ENCODE results near the gene MGAT4A. TPM values are rescaled to one million over a fixed set of nuclear protein-coding genes. Genes with fewer than 3 reads are reported as not detected.

MGAT4A gene
- total and polyA plus RNA-seq, 2 of the 13 experiments (the other 11 are each of a cell fraction or from before 2014, with no cell fraction given) = 47.2 to 90.9 TPM

DNA sequence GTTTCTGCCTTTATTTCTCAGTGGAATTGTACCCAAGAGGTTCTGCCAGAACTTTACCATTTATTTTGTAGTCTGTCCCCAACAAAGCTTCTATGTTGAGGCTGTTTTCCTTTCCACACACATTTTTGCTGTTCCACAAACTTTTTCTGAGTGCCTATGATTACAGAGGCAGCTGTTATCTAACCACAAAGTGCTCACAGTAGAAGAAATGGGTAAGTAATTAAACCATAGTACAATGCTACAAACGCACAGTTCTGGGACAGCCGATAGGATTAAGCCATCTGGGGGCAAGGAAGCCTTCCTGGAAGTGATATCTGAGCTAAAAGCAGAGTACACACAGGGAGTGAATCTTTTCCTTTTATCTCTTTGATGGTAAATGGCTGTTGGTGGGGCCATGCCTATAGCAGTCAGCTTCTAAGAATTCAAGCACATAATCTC lies 3.9 kb upstream of the MGAT4A start (continued):
- TF ChIP-seq TSC22D2 (CRISPR knock-in tag; IDR thresholded peaks at IDR 0.05; ENCODE audit: borderline replicate concordance) (no peak), ZNF292 (CRISPR knock-in tag; IDR thresholded peaks at IDR 0.05; ENCODE audit: borderline replicate concordance, low read depth) (no peak), MIXL1 (CRISPR knock-in tag; IDR thresholded peaks at IDR 0.05) (peak; percentile 58), RXRB (CRISPR knock-in tag; IDR thresholded peaks at IDR 0.05; ENCODE audit: borderline replicate concordance) (peak; percentile 94), FOXP1 (IDR thresholded peaks at IDR 0.05) (no peak), FOXP1 (CRISPR knock-in tag; IDR thresholded peaks at IDR 0.05) (peak; percentile 79), ARID2 (CRISPR knock-in tag; IDR thresholded peaks at IDR 0.05; ENCODE audit: borderline replicate concordance) (peak; percentile 38; the same call in 1 of the 2 replicates), ZBTB7B (CRISPR knock-in tag; IDR thresholded peaks at IDR 0.05) (peak; percentile 56; the same call in 1 of the 2 replicates), HES4 (CRISPR knock-in tag; IDR thresholded peaks at IDR 0.05; ENCODE audit: borderline replicate concordance) (no peak), CBX5 (CRISPR knock-in tag; IDR thresholded peaks at IDR 0.05; ENCODE audit: borderline replicate concordance) (peak; percentile 67; the same call in 1 of the 2 replicates), ZNF335 (CRISPR knock-in tag; IDR thresholded peaks at IDR 0.05) (no peak), TBX2 (CRISPR knock-in tag; IDR thresholded peaks at IDR 0.05; ENCODE audit: borderline replicate concordance) (peak; percentile 91)
- TF ChIP-seq, protein P1, sequence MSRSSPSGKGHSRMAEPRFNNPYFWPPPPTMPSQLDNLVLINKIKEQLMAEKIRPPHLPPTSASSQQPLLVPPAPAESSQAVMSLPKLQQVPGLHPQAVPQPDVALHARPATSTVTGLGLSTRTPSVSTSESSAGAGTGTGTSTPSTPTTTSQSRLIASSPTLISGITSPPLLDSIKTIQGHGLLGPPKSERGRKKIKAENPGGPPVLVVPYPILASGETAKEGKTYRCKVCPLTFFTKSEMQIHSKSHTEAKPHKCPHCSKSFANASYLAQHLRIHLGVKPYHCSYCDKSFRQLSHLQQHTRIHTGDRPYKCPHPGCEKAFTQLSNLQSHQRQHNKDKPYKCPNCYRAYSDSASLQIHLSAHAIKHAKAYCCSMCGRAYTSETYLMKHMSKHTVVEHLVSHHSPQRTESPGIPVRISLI (CRISPR knock-in tag; IDR thresholded peaks at IDR 0.05; ENCODE audit: borderline replicate concordance) = peak; percentile 39; the same call in 1 of the 2 replicates
- TF ChIP-seq, protein P2, sequence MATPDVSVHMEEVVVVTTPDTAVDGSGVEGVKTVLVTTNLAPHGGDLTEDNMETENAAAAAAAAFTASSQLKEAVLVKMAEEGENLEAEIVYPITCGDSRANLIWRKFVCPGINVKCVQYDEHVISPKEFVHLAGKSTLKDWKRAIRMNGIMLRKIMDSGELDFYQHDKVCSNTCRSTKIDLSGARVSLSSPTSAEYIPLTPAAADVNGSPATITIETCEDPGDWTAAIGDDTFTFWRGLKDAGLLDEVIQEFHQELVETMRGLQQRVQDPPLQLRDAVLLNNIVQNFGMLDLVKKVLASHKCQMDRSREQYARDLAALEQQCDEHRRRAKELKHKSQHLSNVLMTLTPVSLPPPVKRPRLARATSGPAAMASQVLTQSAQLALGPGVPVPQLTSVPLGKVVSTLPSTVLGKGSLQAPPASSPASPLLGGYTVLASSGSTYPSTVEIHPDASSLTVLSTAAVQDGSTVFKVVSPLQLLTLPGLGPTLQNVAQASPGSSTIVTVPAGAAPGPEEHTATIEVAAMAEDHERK (CRISPR knock-in tag; IDR thresholded peaks at IDR 0.05; ENCODE audit: low read depth) = no peak
- TF ChIP-seq, protein P3, sequence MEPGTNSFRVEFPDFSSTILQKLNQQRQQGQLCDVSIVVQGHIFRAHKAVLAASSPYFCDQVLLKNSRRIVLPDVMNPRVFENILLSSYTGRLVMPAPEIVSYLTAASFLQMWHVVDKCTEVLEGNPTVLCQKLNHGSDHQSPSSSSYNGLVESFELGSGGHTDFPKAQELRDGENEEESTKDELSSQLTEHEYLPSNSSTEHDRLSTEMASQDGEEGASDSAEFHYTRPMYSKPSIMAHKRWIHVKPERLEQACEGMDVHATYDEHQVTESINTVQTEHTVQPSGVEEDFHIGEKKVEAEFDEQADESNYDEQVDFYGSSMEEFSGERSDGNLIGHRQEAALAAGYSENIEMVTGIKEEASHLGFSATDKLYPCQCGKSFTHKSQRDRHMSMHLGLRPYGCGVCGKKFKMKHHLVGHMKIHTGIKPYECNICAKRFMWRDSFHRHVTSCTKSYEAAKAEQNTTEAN (CRISPR knock-in tag; conservative IDR thresholded peaks at IDR 0.05) = peak; percentile 64; the same call in 1 of the 2 replicates
- TF ChIP-seq, protein P4, sequence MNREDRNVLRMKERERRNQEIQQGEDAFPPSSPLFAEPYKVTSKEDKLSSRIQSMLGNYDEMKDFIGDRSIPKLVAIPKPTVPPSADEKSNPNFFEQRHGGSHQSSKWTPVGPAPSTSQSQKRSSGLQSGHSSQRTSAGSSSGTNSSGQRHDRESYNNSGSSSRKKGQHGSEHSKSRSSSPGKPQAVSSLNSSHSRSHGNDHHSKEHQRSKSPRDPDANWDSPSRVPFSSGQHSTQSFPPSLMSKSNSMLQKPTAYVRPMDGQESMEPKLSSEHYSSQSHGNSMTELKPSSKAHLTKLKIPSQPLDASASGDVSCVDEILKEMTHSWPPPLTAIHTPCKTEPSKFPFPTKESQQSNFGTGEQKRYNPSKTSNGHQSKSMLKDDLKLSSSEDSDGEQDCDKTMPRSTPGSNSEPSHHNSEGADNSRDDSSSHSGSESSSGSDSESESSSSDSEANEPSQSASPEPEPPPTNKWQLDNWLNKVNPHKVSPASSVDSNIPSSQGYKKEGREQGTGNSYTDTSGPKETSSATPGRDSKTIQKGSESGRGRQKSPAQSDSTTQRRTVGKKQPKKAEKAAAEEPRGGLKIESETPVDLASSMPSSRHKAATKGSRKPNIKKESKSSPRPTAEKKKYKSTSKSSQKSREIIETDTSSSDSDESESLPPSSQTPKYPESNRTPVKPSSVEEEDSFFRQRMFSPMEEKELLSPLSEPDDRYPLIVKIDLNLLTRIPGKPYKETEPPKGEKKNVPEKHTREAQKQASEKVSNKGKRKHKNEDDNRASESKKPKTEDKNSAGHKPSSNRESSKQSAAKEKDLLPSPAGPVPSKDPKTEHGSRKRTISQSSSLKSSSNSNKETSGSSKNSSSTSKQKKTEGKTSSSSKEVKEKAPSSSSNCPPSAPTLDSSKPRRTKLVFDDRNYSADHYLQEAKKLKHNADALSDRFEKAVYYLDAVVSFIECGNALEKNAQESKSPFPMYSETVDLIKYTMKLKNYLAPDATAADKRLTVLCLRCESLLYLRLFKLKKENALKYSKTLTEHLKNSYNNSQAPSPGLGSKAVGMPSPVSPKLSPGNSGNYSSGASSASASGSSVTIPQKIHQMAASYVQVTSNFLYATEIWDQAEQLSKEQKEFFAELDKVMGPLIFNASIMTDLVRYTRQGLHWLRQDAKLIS (CRISPR knock-in tag; IDR thresholded peaks at IDR 0.05) = peak; percentile 77; the same call in 1 of the 2 replicates
- TF ChIP-seq, protein P5, sequence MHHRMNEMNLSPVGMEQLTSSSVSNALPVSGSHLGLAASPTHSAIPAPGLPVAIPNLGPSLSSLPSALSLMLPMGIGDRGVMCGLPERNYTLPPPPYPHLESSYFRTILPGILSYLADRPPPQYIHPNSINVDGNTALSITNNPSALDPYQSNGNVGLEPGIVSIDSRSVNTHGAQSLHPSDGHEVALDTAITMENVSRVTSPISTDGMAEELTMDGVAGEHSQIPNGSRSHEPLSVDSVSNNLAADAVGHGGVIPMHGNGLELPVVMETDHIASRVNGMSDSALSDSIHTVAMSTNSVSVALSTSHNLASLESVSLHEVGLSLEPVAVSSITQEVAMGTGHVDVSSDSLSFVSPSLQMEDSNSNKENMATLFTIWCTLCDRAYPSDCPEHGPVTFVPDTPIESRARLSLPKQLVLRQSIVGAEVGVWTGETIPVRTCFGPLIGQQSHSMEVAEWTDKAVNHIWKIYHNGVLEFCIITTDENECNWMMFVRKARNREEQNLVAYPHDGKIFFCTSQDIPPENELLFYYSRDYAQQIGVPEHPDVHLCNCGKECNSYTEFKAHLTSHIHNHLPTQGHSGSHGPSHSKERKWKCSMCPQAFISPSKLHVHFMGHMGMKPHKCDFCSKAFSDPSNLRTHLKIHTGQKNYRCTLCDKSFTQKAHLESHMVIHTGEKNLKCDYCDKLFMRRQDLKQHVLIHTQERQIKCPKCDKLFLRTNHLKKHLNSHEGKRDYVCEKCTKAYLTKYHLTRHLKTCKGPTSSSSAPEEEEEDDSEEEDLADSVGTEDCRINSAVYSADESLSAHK (CRISPR knock-in tag; IDR thresholded peaks at IDR 0.05; ENCODE audit: borderline replicate concordance) = no peak
- TF ChIP-seq, protein P6, sequence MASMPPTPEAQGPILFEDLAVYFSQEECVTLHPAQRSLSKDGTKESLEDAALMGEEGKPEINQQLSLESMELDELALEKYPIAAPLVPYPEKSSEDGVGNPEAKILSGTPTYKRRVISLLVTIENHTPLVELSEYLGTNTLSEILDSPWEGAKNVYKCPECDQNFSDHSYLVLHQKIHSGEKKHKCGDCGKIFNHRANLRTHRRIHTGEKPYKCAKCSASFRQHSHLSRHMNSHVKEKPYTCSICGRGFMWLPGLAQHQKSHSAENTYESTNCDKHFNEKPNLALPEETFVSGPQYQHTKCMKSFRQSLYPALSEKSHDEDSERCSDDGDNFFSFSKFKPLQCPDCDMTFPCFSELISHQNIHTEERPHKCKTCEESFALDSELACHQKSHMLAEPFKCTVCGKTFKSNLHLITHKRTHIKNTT (CRISPR knock-in tag; IDR thresholded peaks at IDR 0.05) = no peak
